Loucy (cell line): ENCODE data around the gene PHACTR3.

Experiments used
- EZH2phosphoT487 ChIP-seq: fragments of 200-600 bp; IDR thresholded peaks from 2 replicates; pipeline ENCODE4 v1.6.1; 2018; ENCODE audit warnings: antibody characterized with exemption, mild to moderate bottlenecking, moderate library complexity, borderline replicate concordance
- TF ChIP-seq, protein P1 (sequence below): fragments of 200-600 bp; sonication (generic); conservative IDR thresholded peaks from 2 replicates; pipeline ENCODE4 v1.5.1; 2014; ENCODE audit warnings: mild to moderate bottlenecking, antibody characterized with exemption, low read length

DNA sequence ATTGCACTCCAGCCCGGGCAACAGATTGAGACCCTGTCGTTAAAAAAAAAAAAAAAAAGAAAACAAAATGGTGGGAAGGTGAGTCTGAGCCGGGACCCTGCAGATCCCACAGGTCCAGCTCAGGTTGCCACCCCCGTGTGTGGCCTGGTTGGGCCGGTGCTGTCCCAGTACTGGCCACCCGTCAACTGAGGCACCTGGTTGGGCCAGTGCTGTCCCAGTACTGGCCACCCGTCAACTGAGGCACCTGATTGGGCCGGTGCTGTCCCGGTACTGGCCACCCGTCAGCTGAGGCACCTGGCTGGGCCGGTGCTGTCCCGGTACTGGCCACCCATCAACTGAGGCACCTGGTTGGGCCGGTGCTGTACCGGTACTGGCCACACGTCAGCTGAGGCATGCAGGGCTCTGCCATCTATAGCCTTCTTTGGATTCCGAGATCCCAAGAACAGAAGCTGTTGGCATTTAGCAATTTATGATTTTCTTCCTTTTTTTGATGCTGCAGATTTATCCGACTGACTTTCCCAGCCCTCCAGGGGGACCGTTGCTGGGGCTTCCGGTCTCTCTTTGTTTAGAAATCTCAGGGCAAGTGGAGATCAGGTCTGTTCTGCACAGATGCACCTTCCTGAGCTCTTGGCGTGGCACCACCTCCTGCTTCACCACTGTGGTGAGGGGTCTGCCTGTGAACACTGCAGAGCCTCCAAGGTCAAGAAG lies 215.3 kb downstream of the PHACTR3 start:
- TF ChIP-seq, protein P1, sequence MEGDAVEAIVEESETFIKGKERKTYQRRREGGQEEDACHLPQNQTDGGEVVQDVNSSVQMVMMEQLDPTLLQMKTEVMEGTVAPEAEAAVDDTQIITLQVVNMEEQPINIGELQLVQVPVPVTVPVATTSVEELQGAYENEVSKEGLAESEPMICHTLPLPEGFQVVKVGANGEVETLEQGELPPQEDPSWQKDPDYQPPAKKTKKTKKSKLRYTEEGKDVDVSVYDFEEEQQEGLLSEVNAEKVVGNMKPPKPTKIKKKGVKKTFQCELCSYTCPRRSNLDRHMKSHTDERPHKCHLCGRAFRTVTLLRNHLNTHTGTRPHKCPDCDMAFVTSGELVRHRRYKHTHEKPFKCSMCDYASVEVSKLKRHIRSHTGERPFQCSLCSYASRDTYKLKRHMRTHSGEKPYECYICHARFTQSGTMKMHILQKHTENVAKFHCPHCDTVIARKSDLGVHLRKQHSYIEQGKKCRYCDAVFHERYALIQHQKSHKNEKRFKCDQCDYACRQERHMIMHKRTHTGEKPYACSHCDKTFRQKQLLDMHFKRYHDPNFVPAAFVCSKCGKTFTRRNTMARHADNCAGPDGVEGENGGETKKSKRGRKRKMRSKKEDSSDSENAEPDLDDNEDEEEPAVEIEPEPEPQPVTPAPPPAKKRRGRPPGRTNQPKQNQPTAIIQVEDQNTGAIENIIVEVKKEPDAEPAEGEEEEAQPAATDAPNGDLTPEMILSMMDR, result no peak
- no peak for TF ChIP-seq EZH2phosphoT487
